Raji (cell line): ENCODE data around the gene LAD1.

ENCODE experiments used
- POLR2A ChIP-seq: IDR thresholded peaks from 2 replicates; pipeline ENCODE4 v1.6.1; 2011; ENCODE audit warnings: low read depth, low read length, control low read depth; ENCODE audit not compliant: insufficient read depth

The LAD1 gene

GRCh38 chr1:201363467-201363866, 35.7 kb downstream of the LAD1 start:
- TF ChIP-seq POLR2A: no peak

- TF ChIP-seq POLR2A: no peak
These were observed 36.2 kb downstream of the LAD1 start for GRCh38 chr1:201362906-201363305.

GRCh38 chr1:201361652-201362504, 37.2 kb downstream of the LAD1 start:
- no peak for TF ChIP-seq POLR2A

DNA sequence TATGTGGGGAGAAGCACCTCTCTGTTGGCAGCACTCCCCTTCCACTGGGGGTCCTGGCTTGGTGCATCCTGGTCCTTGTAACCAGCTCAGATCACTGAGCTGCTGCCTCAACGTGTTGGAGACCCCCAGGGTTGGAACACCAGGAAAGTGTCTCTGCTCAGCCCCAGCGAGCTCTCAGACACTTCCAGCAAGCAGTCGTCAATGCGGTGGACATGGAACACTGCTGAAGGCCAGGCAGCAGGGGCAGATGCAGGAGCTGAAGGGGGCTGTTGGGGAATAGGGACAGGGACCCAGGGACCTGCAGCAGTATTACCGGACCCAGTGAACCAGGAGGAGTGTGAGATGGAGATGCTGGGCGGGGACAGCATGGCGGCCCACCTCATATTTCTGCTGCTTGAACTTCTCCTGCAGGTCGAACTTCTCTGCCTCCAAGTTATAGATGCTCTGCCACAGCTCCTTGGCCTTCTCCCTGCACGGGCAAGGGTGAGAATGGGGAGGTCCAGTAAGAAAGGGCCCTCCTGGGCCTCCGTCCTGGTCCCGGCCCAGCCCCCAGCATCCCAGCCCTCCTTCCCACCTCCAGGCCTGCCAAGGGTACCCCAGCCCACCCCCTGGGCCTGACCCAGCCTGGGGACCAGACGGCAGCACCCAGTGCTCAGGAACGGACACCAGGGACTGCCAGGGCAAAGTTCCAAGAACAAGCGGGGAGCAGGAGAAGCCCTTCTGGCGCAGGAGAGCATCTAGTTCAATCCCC, 38.0 kb downstream of the LAD1 start:
- no peak for TF ChIP-seq POLR2A

GRCh38 chr1:201360486-201360885, 38.6 kb downstream of the LAD1 start:
- no peak for TF ChIP-seq POLR2A

GRCh38 chr1:201359873-201360210, 39.3 kb downstream of the LAD1 start:
- no peak for TF ChIP-seq POLR2A

DNA sequence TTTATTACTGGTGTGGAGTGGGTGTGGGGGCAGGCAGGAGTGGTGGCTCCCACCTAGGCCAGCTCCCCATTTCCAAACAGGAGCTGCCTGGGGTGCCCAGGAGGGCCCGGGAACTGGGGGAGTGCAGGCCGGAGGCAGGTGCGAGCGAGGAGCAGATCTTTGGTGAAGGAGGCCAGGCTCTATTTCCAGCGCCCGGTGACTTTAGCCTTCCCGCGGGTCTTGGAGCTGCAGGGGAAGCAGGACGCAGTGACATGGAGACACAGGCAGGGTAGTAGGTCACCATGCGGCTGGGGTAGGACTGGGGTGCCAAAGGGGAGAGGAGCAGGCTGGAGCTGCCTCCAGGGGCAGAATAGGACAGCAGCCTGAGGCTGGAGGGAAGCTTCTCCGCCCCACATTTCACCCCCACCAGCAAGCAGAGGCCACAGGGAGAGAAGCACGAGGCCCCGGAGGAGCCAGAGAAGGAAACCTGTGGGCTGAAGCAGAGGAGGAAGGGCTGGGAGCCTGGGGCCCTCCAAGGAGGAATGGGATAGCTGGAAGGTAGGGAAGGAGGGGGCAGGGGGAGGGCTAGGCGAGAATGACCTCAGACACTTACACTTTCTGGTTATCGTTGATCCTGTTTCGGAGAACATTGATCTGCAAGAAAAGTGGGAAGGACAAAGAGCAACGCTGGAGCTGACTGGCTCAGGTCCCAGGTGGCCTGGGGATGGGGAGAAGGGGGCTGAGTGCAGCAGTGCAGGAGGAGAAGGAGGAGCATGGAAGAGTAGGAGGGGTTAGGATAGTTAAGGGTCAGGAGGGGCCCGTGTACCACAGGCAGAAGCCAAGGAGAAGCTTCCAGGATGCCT, 39.9 kb downstream of the LAD1 start:
- no peak for TF ChIP-seq POLR2A

DNA sequence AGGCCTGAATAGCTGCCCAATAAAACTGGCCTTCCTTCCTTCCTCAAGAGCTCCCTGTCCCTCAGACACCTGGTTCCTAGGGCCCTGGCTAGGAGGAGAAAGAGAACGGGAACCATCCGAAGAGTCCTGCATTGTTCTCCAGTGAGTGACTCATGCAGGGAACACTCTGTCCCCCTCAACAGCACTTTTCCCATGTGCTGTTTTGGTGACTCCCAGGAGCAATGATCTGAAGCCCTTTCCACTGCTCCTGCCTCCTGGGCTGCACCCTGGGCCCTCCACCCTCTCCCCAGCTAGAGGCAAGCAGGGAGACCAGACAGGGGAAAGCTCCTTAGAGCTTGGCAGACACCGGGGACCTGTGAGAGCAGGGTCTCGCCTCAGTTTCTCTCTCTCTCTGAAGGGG, 40.5 kb downstream of the LAD1 start:
- TF ChIP-seq POLR2A: no peak

GRCh38 chr1:201357636-201358348, 41.3 kb downstream of the LAD1 start:
- TF ChIP-seq POLR2A: no peak

- no peak for TF ChIP-seq POLR2A
These were observed 41.9 kb downstream of the LAD1 start for GRCh38 chr1:201357211-201357610.

- TF ChIP-seq POLR2A: no peak
These were observed 42.4 kb downstream of the LAD1 start for GRCh38 chr1:201356701-201357100.

GRCh38 chr1:201356236-201356635, 42.9 kb downstream of the LAD1 start:
- TF ChIP-seq POLR2A: no peak

DNA sequence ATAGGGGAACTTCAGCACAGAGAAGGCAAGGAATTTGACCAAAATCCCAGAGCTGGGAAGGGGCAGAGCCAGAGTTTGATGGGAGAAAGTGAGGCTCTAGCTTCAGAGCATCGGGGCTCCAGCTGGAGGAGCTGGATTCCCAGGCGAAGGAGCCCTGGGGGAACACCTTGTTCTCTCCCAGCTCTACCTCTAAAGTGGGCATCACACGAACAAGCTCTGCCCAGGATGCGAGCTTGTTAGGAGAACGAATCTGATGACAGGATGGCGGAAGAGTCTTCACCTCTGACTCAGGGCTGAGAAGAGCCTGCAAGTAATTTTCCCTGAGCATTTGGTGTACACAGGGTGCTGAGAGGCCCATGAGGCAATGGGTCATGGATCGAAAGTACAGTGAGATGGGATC, 43.7 kb downstream of the LAD1 start:
- TF ChIP-seq POLR2A: no peak

DNA sequence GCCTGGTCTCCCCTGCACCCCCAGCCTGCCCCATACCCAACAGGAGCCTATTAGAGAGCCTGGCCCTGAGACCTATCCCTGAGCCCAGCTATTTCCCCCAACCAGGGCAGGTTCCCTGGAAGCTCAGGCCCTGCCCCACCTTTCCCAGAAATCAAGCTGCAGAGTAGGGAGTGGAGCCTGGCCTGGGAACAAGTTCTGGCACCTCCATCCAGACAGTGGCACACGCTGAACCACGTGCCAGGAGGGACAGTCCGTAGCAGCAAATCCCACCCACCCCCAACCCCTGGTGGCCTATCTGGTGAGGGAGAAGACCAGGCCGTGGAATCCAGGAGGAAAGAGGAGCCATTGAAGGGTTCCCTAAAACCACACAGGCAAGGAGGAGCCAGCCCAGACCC, 44.2 kb downstream of the LAD1 start:
- TF ChIP-seq POLR2A: no peak

DNA sequence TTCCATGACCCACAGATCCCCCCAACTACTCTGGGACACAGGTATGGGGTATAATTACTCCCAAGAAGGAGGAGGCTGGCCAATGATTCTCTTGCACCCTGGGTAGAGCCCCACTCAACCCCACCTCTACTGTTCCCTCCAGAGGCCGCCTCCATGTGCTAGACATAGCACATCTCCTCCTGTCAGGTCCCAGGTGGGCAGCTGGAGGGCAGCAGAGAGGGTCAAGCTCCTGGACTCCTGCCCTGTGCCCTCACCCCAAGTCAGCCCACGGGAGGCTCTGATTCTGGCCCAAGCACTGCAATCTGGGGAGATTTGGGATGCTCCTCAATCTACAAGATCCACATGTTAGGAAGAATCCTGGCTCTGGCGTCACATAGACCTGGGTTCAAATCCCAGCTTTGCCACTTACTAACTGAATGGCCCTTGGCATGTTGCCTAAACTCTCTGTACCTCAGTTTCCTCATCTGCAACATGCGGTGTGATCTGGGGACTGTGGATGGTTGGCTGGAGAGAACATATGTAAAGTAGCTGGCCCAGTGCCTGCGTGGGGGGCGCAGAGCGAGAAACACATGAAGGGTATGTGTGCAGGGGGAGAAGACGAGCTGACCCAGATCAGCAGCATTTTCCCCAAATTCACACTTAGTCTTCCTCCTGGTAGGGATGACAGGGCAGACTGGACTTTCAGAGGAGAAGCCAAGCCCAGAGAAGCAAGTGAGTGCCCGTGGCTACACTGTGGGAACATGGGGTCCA, 44.8 kb downstream of the LAD1 start:
- TF ChIP-seq POLR2A: no peak
